Stomach smooth muscle (tissue), 2 donors: Measurements from ENCODE around the gene AGAP1.

Experiments used
- H3K27ac ChIP-seq: one replicate; pipeline ENCODE4 v1.7.0; 2013; ENCODE audit warnings: mild to moderate bottlenecking, low read length, inconsistent platforms
- H3K27me3 ChIP-seq, 2 donors: one replicate each; pipeline ENCODE4 v1.7.0; 2013; ENCODE audit warnings: low read length in 2 of 2; ENCODE audit not compliant: insufficient read depth in 2 of 2, control insufficient read depth in 1 of 2
- H3K36me3 ChIP-seq, 2 donors: one replicate each; pipeline ENCODE4 v1.7.0; 2013; ENCODE audit warnings: low read length in 2 of 2; ENCODE audit not compliant: control insufficient read depth in 2 of 2, insufficient read depth in 2 of 2
- H3K4me1 ChIP-seq: one replicate; pipeline ENCODE4 v1.7.0; 2013; ENCODE audit warnings: low read length; ENCODE audit not compliant: control insufficient read depth, insufficient read depth
- H3K4me3 ChIP-seq, 2 donors: one replicate each; pipeline ENCODE4 v1.7.0; 2013; ENCODE audit warnings: low read length in 2 of 2
- H3K9ac ChIP-seq, 2 donors: one replicate each; pipeline ENCODE4 v1.7.0; 2013; ENCODE audit warnings: low read length in 2 of 2, mild to moderate bottlenecking in 1 of 2
- H3K9me3 ChIP-seq, 2 donors: one replicate each; pipeline ENCODE4 v1.7.0; 2013; ENCODE audit warnings: low read length in 2 of 2; ENCODE audit not compliant: control insufficient read depth in 2 of 2
- donor health status: healthy.
- donor health status: Pancreatic carcinoma.

AGAP1 gene

GRCh38 chr2:236177604-236177966, 683.7 kb downstream of the AGAP1 start:
- Histone ChIP-seq H3K9ac (no peak overlapping the region), H3K4me1 (peaks cover 17% of the 10 kb centered on the region), H3K4me3 (no peak overlapping the region), H3K27me3 (peaks cover 66 to 91% of the 10 kb centered on the region in 2 donors), H3K27ac (no peak overlapping the region), H3K36me3 (no peaks in the 10 kb centered on the region), H3K9me3 (no peaks in the 10 kb centered on the region)

- no peaks in the 10 kb centered on the region for H3K36me3 ChIP-seq
- H3K27ac ChIP-seq = no peak overlapping the region
- no peaks in the 10 kb centered on the region for H3K9me3 ChIP-seq
- H3K9ac ChIP-seq = no peak overlapping the region
- H3K27me3 ChIP-seq = peaks cover 65 to 85% of the 10 kb centered on the region in 2 donors
- H3K4me3 ChIP-seq = peak overlapping the region; percentile 48 to 65
- peaks cover 17% of the 10 kb centered on the region for H3K4me1 ChIP-seq
These were observed 684.4 kb downstream of the AGAP1 start for GRCh38 chr2:236177967-236178889.

DNA sequence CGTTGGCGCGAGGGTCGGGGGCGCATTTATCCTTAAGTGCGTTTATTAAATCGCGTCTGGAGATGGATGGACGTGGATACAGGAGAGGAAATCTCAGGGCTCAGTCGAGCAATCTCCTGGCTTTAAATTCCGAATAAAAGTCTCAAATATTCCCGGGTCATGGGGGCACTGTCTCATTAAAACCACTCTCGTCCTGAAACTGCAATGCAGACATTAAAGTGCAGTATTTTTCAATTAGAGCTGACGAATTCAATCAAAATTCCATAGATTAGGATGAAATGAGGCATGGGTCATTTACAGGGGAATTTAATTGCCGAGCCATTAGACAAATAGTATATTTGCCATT, 685.0 kb downstream of the AGAP1 start:
- H3K9me3 ChIP-seq = no peaks in the 10 kb centered on the region
- peaks cover 17% of the 10 kb centered on the region for H3K4me1 ChIP-seq
- H3K36me3 ChIP-seq = no peaks in the 10 kb centered on the region
- no peak overlapping the region for H3K9ac ChIP-seq
- no peak overlapping the region for H3K27ac ChIP-seq
- H3K27me3 ChIP-seq = peaks cover 59 to 78% of the 10 kb centered on the region in 2 donors
- peak overlapping the region in 1 of 2 donors; percentile 65 for H3K4me3 ChIP-seq

DNA sequence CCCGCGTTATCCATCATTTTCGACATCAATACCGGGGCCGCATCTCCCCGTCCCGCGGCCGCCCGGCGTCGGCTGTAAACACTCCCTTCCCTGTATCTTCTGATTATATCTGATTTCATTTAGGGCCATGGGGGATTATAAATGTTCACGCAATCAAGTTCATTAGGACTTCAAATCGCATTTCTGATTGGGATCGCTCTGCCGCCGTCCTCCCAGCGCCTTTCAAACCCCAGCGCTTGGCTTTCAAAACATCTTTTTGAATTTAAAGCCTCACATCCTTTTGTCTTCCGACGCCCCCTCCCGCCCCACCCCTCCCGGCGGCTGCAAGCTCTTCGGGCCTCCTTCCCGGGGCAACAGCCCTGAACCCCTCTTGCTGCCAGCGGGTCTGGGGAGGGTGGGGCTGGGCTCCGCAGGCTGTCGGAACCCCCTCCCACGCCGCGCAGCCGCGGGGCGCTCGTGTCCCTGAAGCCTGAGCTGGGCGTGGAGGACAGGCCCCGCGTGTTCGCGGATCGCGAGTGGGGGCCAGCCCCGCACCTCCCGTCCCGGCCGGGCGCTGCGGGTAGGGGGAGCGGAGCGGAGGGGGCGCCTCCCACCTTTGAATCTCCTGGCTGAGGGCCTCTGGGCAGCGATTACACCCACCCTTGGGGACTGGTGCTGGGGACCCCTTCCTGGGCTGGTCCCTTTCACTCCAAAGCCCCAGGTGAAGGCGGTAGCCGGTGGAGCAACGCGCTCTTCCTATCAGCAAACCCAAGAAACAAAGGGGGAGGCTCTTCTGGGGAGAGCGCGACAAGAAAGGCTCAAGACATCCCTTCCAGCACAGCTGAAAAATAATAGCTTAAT, 685.6 kb downstream of the AGAP1 start:
- Histone ChIP-seq H3K27me3 (peaks cover 53 to 72% of the 10 kb centered on the region in 2 donors), H3K36me3 (no peaks in the 10 kb centered on the region), H3K4me3 (no peak overlapping the region), H3K4me1 (peaks cover 17% of the 10 kb centered on the region), H3K27ac (no peak overlapping the region), H3K9ac (no peak overlapping the region), H3K9me3 (no peaks in the 10 kb centered on the region)

DNA sequence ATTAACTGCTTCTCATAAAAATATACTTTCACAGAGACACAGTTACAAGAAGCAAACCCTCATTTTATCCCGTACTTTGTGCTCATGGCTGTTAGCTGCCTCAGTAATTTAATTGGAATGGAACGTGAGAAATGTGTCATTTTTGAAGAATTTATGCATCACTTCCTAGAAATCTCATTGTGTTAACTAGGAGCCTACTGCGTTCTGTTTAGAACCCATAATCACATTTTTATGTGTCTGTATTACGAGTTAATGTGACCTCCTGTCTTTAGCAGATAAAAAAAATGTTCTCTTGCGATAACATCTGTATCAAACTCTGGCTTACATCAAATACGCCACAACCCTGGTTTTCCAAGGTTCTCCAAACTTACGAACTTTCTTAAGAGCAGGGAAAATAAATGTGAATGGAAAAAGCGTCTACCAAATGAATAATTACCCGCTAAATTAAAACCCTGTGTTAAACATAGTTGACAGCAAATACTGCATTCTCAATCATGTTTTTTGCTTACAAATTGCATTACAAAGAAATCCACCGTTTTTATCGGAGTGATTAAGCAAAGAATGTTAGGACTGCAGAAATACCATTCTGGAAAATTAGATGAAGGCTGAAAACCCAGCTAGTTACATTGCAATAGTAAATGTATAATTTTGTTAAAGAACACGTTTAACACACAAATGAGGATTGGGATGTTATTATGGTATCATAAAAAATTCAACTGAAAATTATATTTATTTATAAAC, 686.4 kb downstream of the AGAP1 start:
- Histone ChIP-seq H3K27ac (no peak overlapping the region), H3K27me3 (peaks cover 47 to 64% of the 10 kb centered on the region in 2 donors), H3K9ac (no peak overlapping the region), H3K4me3 (no peak overlapping the region), H3K36me3 (no peaks in the 10 kb centered on the region), H3K4me1 (peaks cover 17% of the 10 kb centered on the region), H3K9me3 (no peaks in the 10 kb centered on the region)

GRCh38 chr2:236180831-236181453, 687.1 kb downstream of the AGAP1 start:
- Histone ChIP-seq H3K4me1 (peaks cover 17% of the 10 kb centered on the region), H3K9ac (no peak overlapping the region), H3K27me3 (peaks cover 40 to 58% of the 10 kb centered on the region in 2 donors), H3K27ac (no peak overlapping the region), H3K4me3 (no peak overlapping the region), H3K9me3 (no peaks in the 10 kb centered on the region), H3K36me3 (no peaks in the 10 kb centered on the region)
